BE2C (cell line): Measurements from ENCODE around the gene RASA3.

Source experiments
- DNase-seq: peaks from one replicate; pipeline ENCODE4 v3.0.0-alpha.2; 2020
- H3K27me3 ChIP-seq: fragments of 250-450 bp; sonication (Bioruptor Pico); 2 replicates; pipeline ENCODE4 v1.5.1; 2020; ENCODE audit warnings: mild to moderate bottlenecking
- H3K36me3 ChIP-seq: fragments of 250-450 bp; sonication (Bioruptor Pico); 2 replicates; pipeline ENCODE4 v1.5.1; 2020; ENCODE audit warnings: mild to moderate bottlenecking
- H3K4me1 ChIP-seq: fragments of 250-450 bp; sonication (Bioruptor Pico); 2 replicates; pipeline ENCODE4 v1.5.1; 2020
- H3K4me3 ChIP-seq: 2 replicates; pipeline ENCODE4 v1.5.1; 2011; ENCODE audit warnings: low read depth, low read length
- H3K9me3 ChIP-seq: fragments of 250-450 bp; sonication (Bioruptor Pico); 2 replicates; pipeline ENCODE4 v1.5.1; 2020
- TF ChIP-seq, protein P1 (sequence below): IDR thresholded peaks from 2 replicates; pipeline ENCODE4 v1.5.1; 2012; ENCODE audit warnings: mild to moderate bottlenecking, low read depth, low read length

The RASA3 gene

DNA sequence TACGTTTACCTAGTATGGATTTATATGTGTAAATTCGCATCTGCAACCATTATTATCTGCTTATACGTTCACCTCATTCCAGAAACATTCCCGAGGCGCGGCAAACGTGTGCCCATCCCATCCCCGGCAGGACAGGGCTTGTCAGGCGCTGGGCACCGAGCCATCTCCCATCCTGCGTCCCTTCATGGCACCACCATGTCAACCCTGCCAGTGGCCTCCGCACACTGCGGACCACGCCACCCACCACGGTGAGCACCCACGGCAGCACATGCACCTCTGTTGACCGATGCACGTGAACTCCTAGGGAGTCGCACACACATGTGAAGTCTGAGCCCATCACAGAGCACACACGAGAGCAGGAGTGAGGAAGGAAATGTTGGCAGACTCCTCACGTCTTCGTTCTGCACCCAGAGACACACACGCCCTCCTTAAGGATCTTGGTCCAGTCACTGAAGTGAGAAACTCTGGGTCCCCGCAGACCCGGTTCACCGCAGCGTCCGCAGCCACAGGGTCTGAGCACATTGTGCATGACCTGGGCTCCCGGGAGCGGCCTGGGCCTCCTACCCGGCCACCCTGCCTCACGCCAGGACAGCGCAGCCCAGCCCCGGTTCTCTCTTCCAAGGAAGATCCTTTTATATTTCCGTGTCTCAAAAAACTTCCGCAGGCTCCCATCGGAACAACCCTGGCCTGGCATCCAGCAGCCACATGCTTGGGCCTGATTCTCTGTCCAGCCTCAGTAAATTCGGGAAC is 90.2 kb downstream of the RASA3 start:
- TF ChIP-seq, protein P1, sequence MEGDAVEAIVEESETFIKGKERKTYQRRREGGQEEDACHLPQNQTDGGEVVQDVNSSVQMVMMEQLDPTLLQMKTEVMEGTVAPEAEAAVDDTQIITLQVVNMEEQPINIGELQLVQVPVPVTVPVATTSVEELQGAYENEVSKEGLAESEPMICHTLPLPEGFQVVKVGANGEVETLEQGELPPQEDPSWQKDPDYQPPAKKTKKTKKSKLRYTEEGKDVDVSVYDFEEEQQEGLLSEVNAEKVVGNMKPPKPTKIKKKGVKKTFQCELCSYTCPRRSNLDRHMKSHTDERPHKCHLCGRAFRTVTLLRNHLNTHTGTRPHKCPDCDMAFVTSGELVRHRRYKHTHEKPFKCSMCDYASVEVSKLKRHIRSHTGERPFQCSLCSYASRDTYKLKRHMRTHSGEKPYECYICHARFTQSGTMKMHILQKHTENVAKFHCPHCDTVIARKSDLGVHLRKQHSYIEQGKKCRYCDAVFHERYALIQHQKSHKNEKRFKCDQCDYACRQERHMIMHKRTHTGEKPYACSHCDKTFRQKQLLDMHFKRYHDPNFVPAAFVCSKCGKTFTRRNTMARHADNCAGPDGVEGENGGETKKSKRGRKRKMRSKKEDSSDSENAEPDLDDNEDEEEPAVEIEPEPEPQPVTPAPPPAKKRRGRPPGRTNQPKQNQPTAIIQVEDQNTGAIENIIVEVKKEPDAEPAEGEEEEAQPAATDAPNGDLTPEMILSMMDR = no peak
- Histone ChIP-seq H3K4me3 (no peak overlapping the region), H3K27me3 (no peaks in the 10 kb centered on the region), H3K36me3 (peaks cover 12% of the 10 kb centered on the region), H3K4me1 (peaks cover 10% of the 10 kb centered on the region), H3K9me3 (no peaks in the 10 kb centered on the region)
- DNase-seq = no peak

DNA sequence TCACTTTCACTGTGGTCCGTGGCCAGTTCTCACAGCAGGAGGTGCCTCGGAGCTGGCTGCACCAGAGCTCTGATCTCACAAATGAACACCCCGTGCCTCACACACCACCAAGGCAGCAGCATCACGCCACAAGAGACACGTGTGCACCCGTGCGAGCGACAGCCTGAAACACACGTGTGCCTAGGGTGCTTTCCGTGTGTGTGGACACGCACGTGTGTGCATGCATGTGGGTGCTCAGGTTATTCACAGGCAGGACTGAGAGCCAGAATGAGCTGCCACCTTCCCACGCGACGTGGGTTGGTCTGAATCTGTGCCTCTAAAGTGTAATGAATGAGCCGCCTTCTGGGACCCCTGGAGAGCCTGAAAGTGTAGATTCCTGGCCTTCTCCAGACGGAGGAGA is 90.9 kb downstream of the RASA3 start:
- Histone ChIP-seq H3K9me3 (no peaks in the 10 kb centered on the region), H3K4me3 (no peak overlapping the region), H3K27me3 (no peaks in the 10 kb centered on the region), H3K4me1 (peaks cover 10% of the 10 kb centered on the region), H3K36me3 (peaks cover 12% of the 10 kb centered on the region)
- TF ChIP-seq, protein P1 = no peak
- DNase-seq = no peak

DNA sequence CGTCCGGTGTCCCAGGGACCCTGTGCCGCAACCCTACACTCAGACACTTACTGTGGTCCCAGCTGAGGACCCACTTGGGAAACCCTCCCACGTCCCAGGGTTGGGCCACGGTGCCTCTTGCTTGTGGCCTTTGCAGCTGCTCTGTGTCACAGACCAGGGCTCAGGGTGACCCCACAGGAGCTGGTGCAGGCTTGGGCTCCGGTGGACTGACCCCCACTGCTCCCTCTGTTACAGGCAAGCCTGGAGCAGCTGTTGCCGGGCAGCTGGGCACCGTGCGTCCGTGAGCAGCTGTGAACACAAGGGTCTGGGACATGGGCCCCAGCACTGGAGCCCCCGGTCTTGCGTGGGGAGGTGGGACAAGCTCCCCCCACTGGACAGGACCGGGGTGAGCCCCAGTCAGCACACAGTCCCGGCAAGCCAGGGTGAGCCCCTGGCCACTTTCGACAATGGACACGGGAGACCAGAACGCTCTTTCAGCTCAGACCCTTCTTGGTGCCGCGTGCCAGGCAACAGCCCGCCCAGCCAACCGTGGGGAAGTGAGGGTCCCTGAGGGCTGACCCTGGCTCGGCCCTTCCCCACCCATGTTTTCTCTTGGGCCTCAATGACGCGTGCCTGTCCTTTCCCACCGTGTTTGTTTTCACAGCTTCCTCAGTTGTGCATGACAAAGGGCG is 92.8 kb downstream of the RASA3 start:
- peaks cover 10% of the 10 kb centered on the region for H3K36me3 ChIP-seq
- H3K4me1 ChIP-seq = peaks cover 10% of the 10 kb centered on the region
- no peaks in the 10 kb centered on the region for H3K27me3 ChIP-seq
- H3K9me3 ChIP-seq = no peaks in the 10 kb centered on the region
- DNase-seq = no peak
- H3K4me3 ChIP-seq = no peak overlapping the region
- TF ChIP-seq, protein P1 = no peak

DNA sequence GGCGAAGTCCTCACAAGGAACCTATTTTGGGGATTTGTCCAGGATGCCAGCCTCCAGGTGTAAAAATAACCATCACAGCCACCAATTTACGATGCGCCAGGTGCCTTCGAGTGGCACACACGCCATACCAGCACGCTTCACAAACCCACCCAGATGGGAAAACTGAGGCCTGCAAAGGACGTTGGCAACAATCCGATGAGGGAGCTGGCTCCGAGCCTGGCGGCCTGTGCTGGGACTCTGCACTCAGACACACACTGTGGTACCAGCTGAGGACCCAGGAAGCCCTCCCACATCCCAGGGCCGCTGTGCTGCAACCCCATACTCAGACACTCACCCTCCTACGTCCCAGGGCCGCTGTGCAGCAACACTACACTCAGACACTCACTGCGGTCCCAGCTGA is 93.5 kb downstream of the RASA3 start:
- Histone ChIP-seq H3K4me3 (no peak overlapping the region), H3K9me3 (no peaks in the 10 kb centered on the region), H3K4me1 (peaks cover 10% of the 10 kb centered on the region), H3K36me3 (peaks cover 10% of the 10 kb centered on the region), H3K27me3 (no peaks in the 10 kb centered on the region)
- no peak for DNase-seq
- TF ChIP-seq, protein P1 = no peak

DNA sequence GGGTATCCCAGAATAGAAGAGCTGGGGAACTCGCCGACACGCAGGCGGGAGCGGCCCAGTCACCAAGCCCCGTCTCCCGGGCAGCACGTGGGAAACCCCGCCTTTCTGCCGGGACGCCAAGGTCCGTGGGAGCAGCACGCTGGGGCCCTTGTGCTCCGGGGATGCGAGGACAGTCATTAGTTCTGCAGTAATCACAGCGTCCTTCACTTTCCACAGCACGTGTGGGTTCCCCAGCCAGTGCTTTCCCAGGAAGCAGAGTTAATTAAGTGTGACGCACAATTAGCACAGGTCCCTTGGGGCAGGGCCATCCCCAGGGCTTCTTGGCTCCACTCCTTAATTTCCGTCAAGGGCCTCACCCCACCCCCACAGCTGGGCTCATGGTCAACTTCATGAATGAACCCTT is 94.2 kb downstream of the RASA3 start:
- peaks cover 7% of the 10 kb centered on the region for H3K4me1 ChIP-seq
- no peak for DNase-seq
- peaks cover 10% of the 10 kb centered on the region for H3K36me3 ChIP-seq
- H3K27me3 ChIP-seq = no peaks in the 10 kb centered on the region
- H3K9me3 ChIP-seq = no peaks in the 10 kb centered on the region
- H3K4me3 ChIP-seq = no peak overlapping the region
- TF ChIP-seq, protein P1 = no peak

DNA sequence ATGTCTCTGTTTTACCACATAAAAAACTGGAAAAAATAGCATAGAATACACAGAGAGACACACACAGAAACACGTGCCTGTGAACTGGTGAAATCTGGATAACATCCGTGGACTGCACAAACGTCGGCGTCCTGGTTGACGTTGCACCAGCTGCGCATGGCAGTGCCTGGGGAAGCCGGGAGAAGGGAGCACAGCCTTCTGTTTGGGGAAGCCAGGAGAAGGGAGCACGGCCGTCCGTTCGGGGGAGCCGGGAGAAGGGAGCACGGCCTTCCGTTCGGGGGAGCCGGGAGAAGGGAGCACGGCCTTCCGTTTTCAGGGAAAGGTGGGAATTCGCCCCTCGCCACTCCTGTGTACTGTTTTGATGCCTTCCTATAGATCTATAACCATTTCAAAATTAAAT is 94.7 kb downstream of the RASA3 start:
- TF ChIP-seq, protein P1 = no peak
- no peak overlapping the region for H3K4me3 ChIP-seq
- DNase-seq = no peak

More for the DNA sequence above, 94.7 kb downstream of the RASA3 start:
- H3K4me1 ChIP-seq = peaks cover 4% of the 10 kb centered on the region; the same call in 1 of the 2 replicates
- peaks cover 5% of the 10 kb centered on the region for H3K36me3 ChIP-seq
- no peaks in the 10 kb centered on the region for H3K27me3 ChIP-seq
- no peaks in the 10 kb centered on the region for H3K9me3 ChIP-seq
